Heart left ventricle (tissue), 13 donors: ENCODE data around the gene ASIC1.

ENCODE experiments used
- POLR2A ChIP-seq, 2 donors: fragments of 450-650 bp; IDR thresholded peaks; one replicate each; pipeline ENCODE4 v1.6.1; 2017; ENCODE audit warnings: antibody characterized with exemption in 2 of 2, mild to moderate bottlenecking in 2 of 2, moderate library complexity in 2 of 2
- TF ChIP-seq, protein P1 (sequence below), 12 donors: fragments of 200-600 bp; sonication (generic) in 4 of 12; IDR thresholded peaks; one replicate each; pipeline versions ENCODE4 v1.5.0 to v1.8.0; 2018 to 2022; ENCODE audit warnings: antibody characterized with exemption in 12 of 12, mild to moderate bottlenecking in 5 of 12
- donor health status: ischemic (EF 13 %, LVEDD 7.1; RV severe dilation, severe dysfunction).
- donor health status: DM: no; HTN: yes; CAD: no.
- donor health status: DM: no; HTN: no; CAD: no.
- donor health status: ischemic (EF 25% LVEDD 6.9; RV normal size, moderate dysfunction).
- donor health status: ischemic (EF 25% LVEDD 5.7; RV mildly dilated, moderate dysfunction).
- donor health status: ischemic (EF 35%, LVEDD 5.7; RV mildly dilated, moderate dysfunction).
- donor health status: nonischemic (EF 11% LVEDD 7.7; RV severe dilation, severe dysfunction).
- donor health status: DM: yes; HTN: yes; CAD: no.
- donor health status: PGD.
- donor health status: ischemic (EF 29% LVEDD 5.4; RV normal size, mild dysfunction).
- donor health status: nonischemic (EF 23%, LVEDD 6.1; RV moderate dilation, normal function).

DNA sequence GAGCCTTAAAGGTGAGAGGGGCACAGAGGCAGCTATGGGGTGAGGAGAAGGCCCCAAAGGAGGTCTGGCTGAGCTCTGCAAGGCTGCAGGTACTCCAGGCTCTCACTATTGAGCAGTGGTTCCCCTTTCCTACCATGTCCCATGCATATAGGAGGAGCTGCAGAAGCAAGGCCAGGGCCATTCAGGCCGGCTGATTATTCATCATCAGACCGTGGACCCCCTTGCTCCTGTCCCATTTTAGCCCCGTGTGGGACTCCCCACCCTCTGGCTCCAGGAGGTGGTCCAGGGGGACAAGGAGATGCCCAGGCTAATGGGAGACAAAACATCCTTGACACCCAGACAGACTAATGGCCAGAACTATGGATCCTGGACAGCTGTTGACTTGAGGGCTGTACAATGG is 49.5 kb downstream of the ASIC1 start:
- TF ChIP-seq, protein P1, sequence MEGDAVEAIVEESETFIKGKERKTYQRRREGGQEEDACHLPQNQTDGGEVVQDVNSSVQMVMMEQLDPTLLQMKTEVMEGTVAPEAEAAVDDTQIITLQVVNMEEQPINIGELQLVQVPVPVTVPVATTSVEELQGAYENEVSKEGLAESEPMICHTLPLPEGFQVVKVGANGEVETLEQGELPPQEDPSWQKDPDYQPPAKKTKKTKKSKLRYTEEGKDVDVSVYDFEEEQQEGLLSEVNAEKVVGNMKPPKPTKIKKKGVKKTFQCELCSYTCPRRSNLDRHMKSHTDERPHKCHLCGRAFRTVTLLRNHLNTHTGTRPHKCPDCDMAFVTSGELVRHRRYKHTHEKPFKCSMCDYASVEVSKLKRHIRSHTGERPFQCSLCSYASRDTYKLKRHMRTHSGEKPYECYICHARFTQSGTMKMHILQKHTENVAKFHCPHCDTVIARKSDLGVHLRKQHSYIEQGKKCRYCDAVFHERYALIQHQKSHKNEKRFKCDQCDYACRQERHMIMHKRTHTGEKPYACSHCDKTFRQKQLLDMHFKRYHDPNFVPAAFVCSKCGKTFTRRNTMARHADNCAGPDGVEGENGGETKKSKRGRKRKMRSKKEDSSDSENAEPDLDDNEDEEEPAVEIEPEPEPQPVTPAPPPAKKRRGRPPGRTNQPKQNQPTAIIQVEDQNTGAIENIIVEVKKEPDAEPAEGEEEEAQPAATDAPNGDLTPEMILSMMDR (IDR thresholded peaks at IDR 0.05) = no peak
- TF ChIP-seq POLR2A (IDR thresholded peaks at IDR 0.05) = no peak
